ENCODE data around the gene ATL2.
A peak's percentile ranks its signal among the peaks of the same experiment; 100 is the strongest.

ATL2 gene

DNA sequence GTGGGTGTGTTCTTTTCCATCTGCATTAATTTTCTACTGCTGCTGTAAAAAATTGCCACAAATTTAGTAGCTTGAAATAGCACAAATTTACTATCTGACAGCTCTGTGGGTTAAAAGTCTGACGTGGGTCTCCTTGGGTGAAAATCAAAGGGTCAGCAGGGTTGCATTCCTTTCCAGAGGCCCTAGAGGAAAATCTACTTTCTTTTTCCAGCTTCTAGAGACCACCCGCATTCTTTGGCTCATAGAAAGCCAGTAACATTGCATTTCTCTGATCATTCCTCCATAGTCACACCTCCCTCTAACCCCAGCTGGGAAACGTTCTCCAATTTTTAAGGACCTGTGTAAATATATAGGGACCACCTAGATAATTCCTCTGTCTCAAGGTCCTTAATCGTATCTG, 128.8 kb downstream of the ATL2 start (continued):
- TF ChIP-seq ZNF629 (tag by site-specific recombination; IDR thresholded peaks at IDR 0.05): no peak
- no peak for TF ChIP-seq ZBTB11 (tag by site-specific recombination; conservative IDR thresholded peaks at IDR 0.05; ENCODE audit: low read depth)
- no peak for TF ChIP-seq SP7 (tag by site-specific recombination; IDR thresholded peaks at IDR 0.05)
- no peak for TF ChIP-seq ZBTB21 (tag by site-specific recombination; IDR thresholded peaks at IDR 0.05)
- TF ChIP-seq ZNF747 (tag by site-specific recombination; IDR thresholded peaks at IDR 0.05): no peak
- no peak for TF ChIP-seq ZBTB8A (tag by site-specific recombination; IDR thresholded peaks at IDR 0.05)

DNA sequence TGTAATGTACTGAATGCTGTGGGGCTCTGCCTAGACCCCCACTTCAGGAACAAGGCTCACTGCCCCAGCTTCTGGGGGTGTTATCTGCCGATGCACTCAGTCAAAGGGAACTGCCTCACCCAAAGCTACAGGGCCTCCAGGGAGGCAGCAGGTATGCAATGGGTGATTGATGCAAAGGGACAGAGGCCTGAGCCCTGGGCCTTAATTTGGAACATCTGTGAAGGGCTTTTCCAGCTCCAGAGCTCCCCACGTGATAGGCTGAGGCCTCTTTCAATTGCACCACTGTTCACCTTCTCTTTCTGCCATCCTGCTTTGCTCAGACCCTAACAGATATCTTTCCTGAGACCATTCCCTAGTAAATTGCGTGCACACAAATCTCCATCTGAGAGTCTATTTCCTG, 131.0 kb downstream of the ATL2 start:
- POLR2A ChIA-PET: no interaction called here
- CTCF ChIA-PET: interaction anchor here (0.7 to 2.1 kb wide), 4 partner anchors 12 to 130 kb away, joined by 3 to 5 read pairs (median 4); no protein-coding TSS in a partner anchor
- TF ChIP-seq ZNF394 (tag by site-specific recombination; IDR thresholded peaks at IDR 0.05; ENCODE audit: borderline replicate concordance) (no peak), TRIM28 (IDR thresholded peaks at IDR 0.05; ENCODE audit: borderline replicate concordance, low read length) (no peak), ZNF560 (tag by site-specific recombination; IDR thresholded peaks at IDR 0.05; ENCODE audit: borderline replicate concordance) (no peak), ZEB2 (tag by site-specific recombination; IDR thresholded peaks at IDR 0.05) (no peak), ZBTB26 (tag by site-specific recombination; optimal IDR thresholded peaks at IDR 0.05) (no peak), ZNF596 (tag by site-specific recombination; IDR thresholded peaks at IDR 0.05) (no peak), HOXC10 (CRISPR knock-in tag; IDR thresholded peaks at IDR 0.05) (no peak)
- TF ChIP-seq, protein P1, sequence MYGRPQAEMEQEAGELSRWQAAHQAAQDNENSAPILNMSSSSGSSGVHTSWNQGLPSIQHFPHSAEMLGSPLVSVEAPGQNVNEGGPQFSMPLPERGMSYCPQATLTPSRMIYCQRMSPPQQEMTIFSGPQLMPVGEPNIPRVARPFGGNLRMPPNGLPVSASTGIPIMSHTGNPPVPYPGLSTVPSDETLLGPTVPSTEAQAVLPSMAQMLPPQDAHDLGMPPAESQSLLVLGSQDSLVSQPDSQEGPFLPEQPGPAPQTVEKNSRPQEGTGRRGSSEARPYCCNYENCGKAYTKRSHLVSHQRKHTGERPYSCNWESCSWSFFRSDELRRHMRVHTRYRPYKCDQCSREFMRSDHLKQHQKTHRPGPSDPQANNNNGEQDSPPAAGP (tag by site-specific recombination; IDR thresholded peaks at IDR 0.05): no peak

GRCh38 chr2:38245114-38245641, 131.9 kb downstream of the ATL2 start:
- TF ChIP-seq ZNF324 (tag by site-specific recombination; IDR thresholded peaks at IDR 0.05): no peak
- TF ChIP-seq KLF9 (tag by site-specific recombination; IDR thresholded peaks at IDR 0.05; ENCODE audit: low read depth): 0 out of 2 replicates have a peak, but pooled peaks have one; percentile 40
- TF ChIP-seq SCRT2 (tag by site-specific recombination; IDR thresholded peaks at IDR 0.05): 0 out of 2 replicates have a peak, but pooled peaks have one; percentile 33
- no peak for TF ChIP-seq ZNF354C (tag by site-specific recombination; IDR thresholded peaks at IDR 0.05; ENCODE audit: borderline replicate concordance, low read depth)
- TF ChIP-seq, protein P2, sequence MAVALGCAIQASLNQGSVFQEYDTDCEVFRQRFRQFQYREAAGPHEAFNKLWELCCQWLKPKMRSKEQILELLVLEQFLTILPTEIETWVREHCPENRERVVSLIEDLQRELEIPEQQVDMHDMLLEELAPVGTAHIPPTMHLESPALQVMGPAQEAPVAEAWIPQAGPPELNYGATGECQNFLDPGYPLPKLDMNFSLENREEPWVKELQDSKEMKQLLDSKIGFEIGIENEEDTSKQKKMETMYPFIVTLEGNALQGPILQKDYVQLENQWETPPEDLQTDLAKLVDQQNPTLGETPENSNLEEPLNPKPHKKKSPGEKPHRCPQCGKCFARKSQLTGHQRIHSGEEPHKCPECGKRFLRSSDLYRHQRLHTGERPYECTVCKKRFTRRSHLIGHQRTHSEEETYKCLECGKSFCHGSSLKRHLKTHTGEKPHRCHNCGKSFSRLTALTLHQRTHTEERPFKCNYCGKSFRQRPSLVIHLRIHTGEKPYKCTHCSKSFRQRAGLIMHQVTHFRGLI (tag by site-specific recombination; IDR thresholded peaks at IDR 0.05): peak; percentile 95
- TF ChIP-seq SALL2 (tag by site-specific recombination; IDR thresholded peaks at IDR 0.05; ENCODE audit: borderline replicate concordance): no peak
- no peak for TF ChIP-seq ZNF221 (tag by site-specific recombination; IDR thresholded peaks at IDR 0.05; ENCODE audit: borderline replicate concordance)
- no peak for TF ChIP-seq ZBTB7A (tag by site-specific recombination; IDR thresholded peaks at IDR 0.05; ENCODE audit: low read depth)
- TF ChIP-seq ZNF530 (tag by site-specific recombination; IDR thresholded peaks at IDR 0.05; ENCODE audit: low read depth): no peak
- TF ChIP-seq ZNF18 (tag by site-specific recombination; IDR thresholded peaks at IDR 0.05): no peak
- ChIA-PET POLR2A (no interaction called here), CTCF (interaction anchor here (0.5 to 2.1 kb wide), 4 partner anchors 11 to 1404 kb away, joined by 4 to 6 read pairs (median 5); no protein-coding TSS in a partner anchor)
- Histone ChIP-seq H3K36me3 (ENCODE audit: control insufficient read depth in 2 of 2, insufficient read depth in 1 of 2, low read length in 2 of 2) (no peaks in the 10 kb centered on the region), H3K27ac (ENCODE audit: extremely low read depth, low read depth, low read length) (no peak overlapping the region), H3K4me1 (ENCODE audit: control insufficient read depth, insufficient read depth, low read length) (no peaks in the 10 kb centered on the region), H3K4me3 (ENCODE audit: low read depth, low read length) (no peak overlapping the region), H3K9me3 (ENCODE audit: control insufficient read depth, insufficient read depth, low read depth, low read length) (no peaks in the 10 kb centered on the region)

More for the DNA sequence above, 131.0 kb downstream of the ATL2 start:
- no peaks in the 10 kb centered on the region for H3K9me3 ChIP-seq (ENCODE audit: control insufficient read depth, insufficient read depth, low read depth, low read length)
- no peak overlapping the region for H3K4me3 ChIP-seq (ENCODE audit: low read depth, low read length)
- no peaks in the 10 kb centered on the region for H3K36me3 ChIP-seq (ENCODE audit: control insufficient read depth in 2 of 2, insufficient read depth in 1 of 2, low read length in 2 of 2)
- no peak overlapping the region for H3K27ac ChIP-seq (ENCODE audit: extremely low read depth, low read depth, low read length)
- no peaks in the 10 kb centered on the region for H3K4me1 ChIP-seq (ENCODE audit: control insufficient read depth, insufficient read depth, low read length)

All from HEK293 (cell line).